ENCODE data around the gene NIPAL4.

GRCh38 chr5:157496864-157497263 lies 36.9 kb downstream of the NIPAL4 start:
- TF ChIP-seq CTCF (IDR thresholded peaks at IDR 0.05; ENCODE audit: low read length), result no peak
- no peak for TF ChIP-seq EZH2 (IDR thresholded peaks at IDR 0.05; ENCODE audit: borderline replicate concordance, low read length)

All from OCI-LY1 (cell line).